MG63 (cell line): ENCODE measurements around the gene LTC4S. TPM values are rescaled to one million over a fixed set of nuclear protein-coding genes. Genes with fewer than 3 reads are reported as not detected.

ENCODE experiments used
- DNase-seq: peaks from one replicate; pipeline ENCODE4 v3.0.0-alpha.2; 2020
- H3K27me3 ChIP-seq: fragments of 250-450 bp; sonication (Bioruptor Pico); 2 replicates; pipeline ENCODE4 v1.5.1; 2020; ENCODE audit warnings: mild to moderate bottlenecking, moderate library complexity
- H3K36me3 ChIP-seq: fragments of 250-450 bp; sonication (Bioruptor Pico); 2 replicates; pipeline ENCODE4 v1.5.1; 2020; ENCODE audit warnings: mild to moderate bottlenecking, moderate library complexity
- H3K4me3 ChIP-seq: fragments of 250-450 bp; sonication (Bioruptor Pico); 2 replicates; pipeline ENCODE4 v1.5.1; 2020; ENCODE audit warnings: mild to moderate bottlenecking, moderate library complexity
- H3K9me3 ChIP-seq: fragments of 250-450 bp; sonication (Bioruptor Pico); 2 replicates; pipeline ENCODE4 v1.5.1; 2020; ENCODE audit warnings: mild to moderate bottlenecking, moderate library complexity
- total RNA-seq: library from RNA; depleted of rRNA; stranded (reverse); fragments of >200 nt; shearing (Covaris generic); gene quantifications from 2 replicates; pipeline ENCODE4 v1.2.3, GENCODE V29; 2014; ENCODE audit warnings: low replicate concordance

The LTC4S gene
- total RNA-seq, 1 experiment from 2014 or later = not detected

GRCh38 chr5:179766726-179767455 lies 26.9 kb upstream of the LTC4S start:
- no peaks in the 10 kb centered on the region for H3K27me3 ChIP-seq
- no peaks in the 10 kb centered on the region for H3K9me3 ChIP-seq
- H3K4me3 ChIP-seq = no peak overlapping the region
- no peak for DNase-seq
- peaks cover 65% of the 10 kb centered on the region for H3K36me3 ChIP-seq

- peaks cover 72% of the 10 kb centered on the region for H3K36me3 ChIP-seq
- H3K4me3 ChIP-seq = no peak overlapping the region
- DNase-seq = no peak
- H3K9me3 ChIP-seq = no peaks in the 10 kb centered on the region
- H3K27me3 ChIP-seq = no peaks in the 10 kb centered on the region
These were observed 26.2 kb upstream of the LTC4S start for GRCh38 chr5:179767496-179768100.

GRCh38 chr5:179768326-179769085 lies 25.3 kb upstream of the LTC4S start:
- no peaks in the 10 kb centered on the region for H3K27me3 ChIP-seq
- DNase-seq = no peak
- H3K36me3 ChIP-seq = peaks cover 81% of the 10 kb centered on the region
- no peak overlapping the region for H3K4me3 ChIP-seq
- no peaks in the 10 kb centered on the region for H3K9me3 ChIP-seq

- no peaks in the 10 kb centered on the region for H3K9me3 ChIP-seq
- no peaks in the 10 kb centered on the region for H3K27me3 ChIP-seq
- peaks cover 85% of the 10 kb centered on the region for H3K36me3 ChIP-seq
- no peak overlapping the region for H3K4me3 ChIP-seq
- DNase-seq = no peak
These were observed 24.5 kb upstream of the LTC4S start for GRCh38 chr5:179769271-179769670.

GRCh38 chr5:179769796-179770195 lies 24.0 kb upstream of the LTC4S start:
- Histone ChIP-seq H3K27me3 (no peaks in the 10 kb centered on the region), H3K36me3 (peaks cover 90% of the 10 kb centered on the region), H3K9me3 (no peaks in the 10 kb centered on the region), H3K4me3 (no peak overlapping the region)
- no peak for DNase-seq

- DNase-seq = no peak
- Histone ChIP-seq H3K4me3 (no peak overlapping the region), H3K36me3 (peaks cover 97% of the 10 kb centered on the region), H3K27me3 (no peaks in the 10 kb centered on the region), H3K9me3 (no peaks in the 10 kb centered on the region)
These were observed 22.4 kb upstream of the LTC4S start for GRCh38 chr5:179771311-179771895.

GRCh38 chr5:179772351-179772750 lies 21.4 kb upstream of the LTC4S start:
- Histone ChIP-seq H3K36me3 (peaks cover 94% of the 10 kb centered on the region), H3K4me3 (no peak overlapping the region), H3K9me3 (no peaks in the 10 kb centered on the region), H3K27me3 (no peaks in the 10 kb centered on the region)
- no peak for DNase-seq

- peaks cover 86% of the 10 kb centered on the region for H3K36me3 ChIP-seq
- H3K27me3 ChIP-seq = no peaks in the 10 kb centered on the region
- no peak for DNase-seq
- no peak overlapping the region for H3K4me3 ChIP-seq
- H3K9me3 ChIP-seq = no peaks in the 10 kb centered on the region
These were observed 20.1 kb upstream of the LTC4S start for GRCh38 chr5:179773686-179774040.

GRCh38 chr5:179774442-179774841 lies 19.3 kb upstream of the LTC4S start:
- Histone ChIP-seq H3K9me3 (no peaks in the 10 kb centered on the region), H3K36me3 (peaks cover 81% of the 10 kb centered on the region), H3K4me3 (no peak overlapping the region), H3K27me3 (no peaks in the 10 kb centered on the region)
- no peak for DNase-seq

GRCh38 chr5:179776411-179776938 lies 17.3 kb upstream of the LTC4S start:
- Histone ChIP-seq H3K27me3 (no peaks in the 10 kb centered on the region), H3K9me3 (no peaks in the 10 kb centered on the region), H3K36me3 (peaks cover 68% of the 10 kb centered on the region), H3K4me3 (no peak overlapping the region)
- no peak for DNase-seq

- Histone ChIP-seq H3K36me3 (peaks cover 58% of the 10 kb centered on the region), H3K4me3 (no peak overlapping the region), H3K9me3 (no peaks in the 10 kb centered on the region), H3K27me3 (no peaks in the 10 kb centered on the region)
- DNase-seq = no peak
These were observed 16.3 kb upstream of the LTC4S start for GRCh38 chr5:179777456-179777855.

- H3K36me3 ChIP-seq = peaks cover 53% of the 10 kb centered on the region
- no peak overlapping the region for H3K4me3 ChIP-seq
- H3K27me3 ChIP-seq = no peaks in the 10 kb centered on the region
- DNase-seq = no peak
- no peaks in the 10 kb centered on the region for H3K9me3 ChIP-seq
These were observed 15.9 kb upstream of the LTC4S start for GRCh38 chr5:179777909-179778308.

- no peaks in the 10 kb centered on the region for H3K9me3 ChIP-seq
- no peak overlapping the region for H3K4me3 ChIP-seq
- DNase-seq = no peak
- no peaks in the 10 kb centered on the region for H3K27me3 ChIP-seq
- H3K36me3 ChIP-seq = peaks cover 47% of the 10 kb centered on the region
These were observed 15.2 kb upstream of the LTC4S start for GRCh38 chr5:179778591-179778990.

GRCh38 chr5:179779826-179780225 lies 14.0 kb upstream of the LTC4S start:
- H3K9me3 ChIP-seq = no peaks in the 10 kb centered on the region
- H3K27me3 ChIP-seq = no peaks in the 10 kb centered on the region
- DNase-seq = no peak
- no peak overlapping the region for H3K4me3 ChIP-seq
- H3K36me3 ChIP-seq = peaks cover 34% of the 10 kb centered on the region

- Histone ChIP-seq H3K36me3 (peaks cover 29% of the 10 kb centered on the region), H3K9me3 (no peaks in the 10 kb centered on the region), H3K27me3 (no peaks in the 10 kb centered on the region), H3K4me3 (no peak overlapping the region)
- DNase-seq = no peak
These were observed 13.4 kb upstream of the LTC4S start for GRCh38 chr5:179780362-179780761.

- DNase-seq = no peak
- H3K9me3 ChIP-seq = no peaks in the 10 kb centered on the region
- H3K36me3 ChIP-seq = peaks cover 14% of the 10 kb centered on the region
These were observed 11.9 kb upstream of the LTC4S start for GRCh38 chr5:179781846-179782245.

GRCh38 chr5:179783128-179783527 lies 10.7 kb upstream of the LTC4S start:
- DNase-seq = no peak

More at GRCh38 chr5:179781846-179782245, 11.9 kb upstream of the LTC4S start:
- no peak overlapping the region for H3K4me3 ChIP-seq
- no peaks in the 10 kb centered on the region for H3K27me3 ChIP-seq

More at GRCh38 chr5:179783128-179783527, 10.7 kb upstream of the LTC4S start:
- no peaks in the 10 kb centered on the region for H3K9me3 ChIP-seq
- no peak overlapping the region for H3K4me3 ChIP-seq
- peaks cover 11% of the 10 kb centered on the region for H3K36me3 ChIP-seq
- no peaks in the 10 kb centered on the region for H3K27me3 ChIP-seq
